GM12878 (cell line): ENCODE data around the gene C1orf198.

Experiments
- ATF3 ChIP-seq: IDR thresholded peaks from 2 replicates; pipeline ENCODE4 v1.6.1; 2011; ENCODE audit warnings: low read depth, mild to moderate bottlenecking, low read length, moderate library complexity, borderline replicate concordance; ENCODE audit errors: extremely low read depth
- CBX3 ChIP-seq: fragments of 200-600 bp; sonication (generic); IDR thresholded peaks from 2 replicates; pipeline ENCODE4 v1.6.1; 2016; ENCODE audit warnings: low read depth, borderline replicate concordance
- CREB1 ChIP-seq: IDR thresholded peaks from 2 replicates; pipeline ENCODE4 v1.6.1; 2012; ENCODE audit warnings: low read depth, mild to moderate bottlenecking, inconsistent platforms
- CTCF ChIP-seq, 3 experiments: IDR thresholded peaks in 2 of 3; conservative IDR thresholded peaks in 1 of 3; 2 replicates each; pipeline ENCODE4 v1.5.1; 2011; ENCODE audit warnings: low read depth in 3 of 3, low read length in 3 of 3, mild to moderate bottlenecking in 3 of 3, control low read depth in 2 of 3, moderate library complexity in 2 of 3, inconsistent platforms in 1 of 3, mixed read lengths in 1 of 3; ENCODE audit not compliant: control insufficient read depth in 2 of 3, insufficient read depth in 1 of 3; ENCODE audit errors: extremely low read depth in 1 of 3
- EZH2 ChIP-seq: IDR thresholded peaks from 2 replicates; pipeline ENCODE4 v1.6.1; 2012; ENCODE audit warnings: low read depth, mild to moderate bottlenecking, control low read depth, inconsistent platforms, low read length, borderline replicate concordance; ENCODE audit not compliant: control insufficient read depth
- HDGF ChIP-seq: fragments of 450-650 bp; IDR thresholded peaks from 2 replicates; pipeline ENCODE4 v1.6.1; 2016; ENCODE audit warnings: antibody characterized with exemption
- NR2C1 ChIP-seq: fragments of 450-650 bp; IDR thresholded peaks from 2 replicates; pipeline ENCODE4 v1.6.1; 2017; ENCODE audit warnings: antibody characterized with exemption, mild to moderate bottlenecking, moderate library complexity
- PML ChIP-seq: IDR thresholded peaks from 2 replicates; pipeline ENCODE4 v1.6.1; 2012; ENCODE audit warnings: low read length, inconsistent platforms
- RUNX3 ChIP-seq: IDR thresholded peaks from 2 replicates; pipeline ENCODE4 v1.6.1; 2012; ENCODE audit warnings: low read length, inconsistent platforms
- ZNF24 ChIP-seq: fragments of 450-650 bp; IDR thresholded peaks from 2 replicates; pipeline ENCODE4 v1.6.1; 2017; ENCODE audit warnings: antibody characterized with exemption, mild to moderate bottlenecking

- no peak for TF ChIP-seq PML
- no peak for TF ChIP-seq NR2C1
- no peak for TF ChIP-seq CREB1
- TF ChIP-seq HDGF, result no peak
- no peak for TF ChIP-seq CTCF (IDR thresholded peaks at IDR 0.05 in 2 of 3, conservative IDR thresholded peaks at IDR 0.05 in 1 of 3; ENCODE audit: control insufficient read depth in 2 of 3, extremely low read depth in 1 of 3, insufficient read depth in 1 of 3, low read depth in 3 of 3, low read length in 3 of 3)
- no peak for TF ChIP-seq CBX3
- no peak for TF ChIP-seq ZNF24
- no peak for TF ChIP-seq EZH2
- TF ChIP-seq ATF3, result no peak
- no peak for TF ChIP-seq RUNX3
Observed at GRCh38 chr1:230913496-230913895, 45.2 kb upstream of the C1orf198 start.
